ENCODE measurements around the gene NCOA5. TPM values are rescaled to one million over a fixed set of nuclear protein-coding genes. Genes with fewer than 3 reads are reported as not detected.

Gene NCOA5
- total RNA-seq, 1 donor from 2014 or later, result 34.9 TPM

GRCh38 chr20:46013829-46014516 is 75.8 kb downstream of the NCOA5 start:
- H3K4me3 Mint-ChIP-seq (ENCODE audit: unreplicated experiment), result no peak overlapping the region
- peak; percentile 75 for DNase-seq (ENCODE audit: low spot score)
- H3K36me3 Mint-ChIP-seq (ENCODE audit: low read depth, unreplicated experiment), result peaks cover 13% of the 10 kb centered on the region
- peaks cover 11% of the 10 kb centered on the region for H3K4me1 Mint-ChIP-seq (ENCODE audit: unreplicated experiment)
- no peaks in the 10 kb centered on the region for H3K9me3 Mint-ChIP-seq (ENCODE audit: unreplicated experiment)
- peak; percentile 98 for TF ChIP-seq CTCF (IDR thresholded peaks at IDR 0.05; ENCODE audit: unreplicated experiment)
- peaks cover 19% of the 10 kb centered on the region for H3K27me3 Mint-ChIP-seq (ENCODE audit: unreplicated experiment)
- peak overlapping the region; percentile 44 for H3K27ac Mint-ChIP-seq (ENCODE audit: unreplicated experiment)

GRCh38 chr20:46013322-46013828 is 76.4 kb downstream of the NCOA5 start:
- Mint-ChIP-seq H3K9me3 (ENCODE audit: unreplicated experiment) (no peaks in the 10 kb centered on the region), H3K4me1 (ENCODE audit: unreplicated experiment) (peaks cover 17% of the 10 kb centered on the region), H3K4me3 (ENCODE audit: unreplicated experiment) (no peak overlapping the region), H3K27ac (ENCODE audit: unreplicated experiment) (peak overlapping the region; percentile 42), H3K27me3 (ENCODE audit: unreplicated experiment) (peaks cover 19% of the 10 kb centered on the region), H3K36me3 (ENCODE audit: low read depth, unreplicated experiment) (peaks cover 13% of the 10 kb centered on the region)
- no peak for DNase-seq (ENCODE audit: low spot score)
- TF ChIP-seq CTCF (IDR thresholded peaks at IDR 0.05; ENCODE audit: unreplicated experiment), result no peak

DNA sequence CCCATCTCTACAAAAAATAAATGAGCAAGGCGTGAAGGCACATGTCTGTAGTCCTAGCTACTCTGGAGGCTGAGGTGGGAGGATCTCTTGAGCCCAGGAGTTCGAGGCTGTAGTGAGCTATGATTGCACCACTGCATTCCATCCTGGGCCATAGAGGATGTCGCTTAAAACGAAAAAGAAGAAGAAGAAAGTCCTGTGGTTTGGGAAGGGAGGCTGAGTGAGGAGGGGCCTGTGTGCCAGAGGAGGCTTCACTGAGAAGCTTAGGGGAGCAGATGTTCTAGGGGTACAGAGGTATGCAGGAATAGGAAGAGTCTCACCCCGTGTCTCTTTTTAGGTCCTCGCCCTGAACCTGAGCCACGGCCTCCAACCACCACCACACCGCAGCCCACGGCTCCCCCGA is 76.8 kb downstream of the NCOA5 start:
- peaks cover 13% of the 10 kb centered on the region for H3K36me3 Mint-ChIP-seq (ENCODE audit: low read depth, unreplicated experiment)
- H3K4me1 Mint-ChIP-seq (ENCODE audit: unreplicated experiment), result peaks cover 21% of the 10 kb centered on the region
- H3K4me3 Mint-ChIP-seq (ENCODE audit: unreplicated experiment), result no peak overlapping the region
- DNase-seq (ENCODE audit: low spot score), result no peak
- peak overlapping the region; percentile 42 for H3K27ac Mint-ChIP-seq (ENCODE audit: unreplicated experiment)
- no peak for TF ChIP-seq CTCF (IDR thresholded peaks at IDR 0.05; ENCODE audit: unreplicated experiment)
- H3K27me3 Mint-ChIP-seq (ENCODE audit: unreplicated experiment), result peaks cover 19% of the 10 kb centered on the region
- H3K9me3 Mint-ChIP-seq (ENCODE audit: unreplicated experiment), result no peaks in the 10 kb centered on the region

DNA sequence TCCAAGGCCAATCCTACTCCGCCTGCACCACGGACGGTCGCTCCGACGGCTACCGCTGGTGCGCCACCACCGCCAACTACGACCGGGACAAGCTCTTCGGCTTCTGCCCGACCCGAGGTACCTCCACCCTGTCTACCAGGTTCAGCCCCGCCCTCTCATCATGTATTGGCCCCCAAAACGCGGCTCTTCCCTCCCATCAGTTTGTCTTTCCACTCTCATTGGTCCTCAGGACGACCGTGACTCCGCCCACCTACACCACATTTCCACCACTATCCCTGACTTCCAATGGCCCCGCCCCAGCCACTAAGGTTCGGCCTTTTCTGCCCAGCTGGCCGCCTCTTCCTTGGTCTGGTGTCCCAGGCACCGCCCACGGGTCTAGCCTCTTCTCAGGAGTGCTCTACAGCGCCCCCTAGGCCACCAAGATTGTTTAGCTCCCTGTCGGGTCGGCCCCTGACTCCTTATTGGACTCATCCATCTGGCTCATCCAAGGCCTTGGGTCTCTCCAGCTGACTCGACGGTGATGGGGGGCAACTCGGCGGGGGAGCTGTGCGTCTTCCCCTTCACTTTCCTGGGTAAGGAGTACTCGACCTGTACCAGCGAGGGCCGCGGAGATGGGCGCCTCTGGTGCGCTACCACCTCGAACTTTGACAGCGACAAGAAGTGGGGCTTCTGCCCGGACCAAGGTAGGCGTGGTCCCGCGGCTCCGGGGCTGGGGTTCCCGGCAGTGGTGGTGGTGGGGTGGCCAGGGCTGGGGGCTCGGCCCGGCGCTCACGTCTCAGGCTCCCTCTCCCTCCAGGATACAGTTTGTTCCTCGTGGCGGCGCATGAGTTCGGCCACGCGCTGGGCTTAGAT is 77.9 kb downstream of the NCOA5 start:
- Mint-ChIP-seq H3K27me3 (ENCODE audit: unreplicated experiment) (peaks cover 17% of the 10 kb centered on the region), H3K36me3 (ENCODE audit: low read depth, unreplicated experiment) (peaks cover 13% of the 10 kb centered on the region), H3K27ac (ENCODE audit: unreplicated experiment) (peak overlapping the region; percentile 36), H3K4me3 (ENCODE audit: unreplicated experiment) (peak overlapping the region; percentile 37), H3K9me3 (ENCODE audit: unreplicated experiment) (no peaks in the 10 kb centered on the region), H3K4me1 (ENCODE audit: unreplicated experiment) (peaks cover 25% of the 10 kb centered on the region)
- TF ChIP-seq CTCF (IDR thresholded peaks at IDR 0.05; ENCODE audit: unreplicated experiment), result no peak
- no peak for DNase-seq (ENCODE audit: low spot score)

Other genes starting within 250 kb of the NCOA5 start
- 25.3 TPM for gene ACOT8, start 232.6 kb downstream of the NCOA5 start, total RNA-seq (ENCODE audit: unreplicated experiment)
- gene ZSWIM3, start 232.3 kb downstream of the NCOA5 start, total RNA-seq (ENCODE audit: unreplicated experiment), result 6.7 TPM
- gene ZSWIM1, start 208.7 kb downstream of the NCOA5 start, total RNA-seq (ENCODE audit: unreplicated experiment), result 12.6 TPM
- gene SPATA25, start 202.3 kb downstream of the NCOA5 start, total RNA-seq (ENCODE audit: unreplicated experiment), result 0.62 TPM
- 3.6 TPM for gene NEURL2, start 198.8 kb downstream of the NCOA5 start, total RNA-seq (ENCODE audit: unreplicated experiment)
- gene CTSA, start 198.6 kb downstream of the NCOA5 start, total RNA-seq (ENCODE audit: unreplicated experiment), result 62.7 TPM
- gene PLTP, start 177.8 kb downstream of the NCOA5 start, total RNA-seq (ENCODE audit: unreplicated experiment), result 41.3 TPM
- 34.8 TPM for gene PCIF1, start 155.3 kb downstream of the NCOA5 start, total RNA-seq (ENCODE audit: unreplicated experiment)
- gene ZNF335, start 117.8 kb downstream of the NCOA5 start, total RNA-seq (ENCODE audit: unreplicated experiment), result 22.9 TPM
- 9.7 TPM for gene MMP9, start 81.1 kb downstream of the NCOA5 start, total RNA-seq (ENCODE audit: unreplicated experiment)
- gene SLC12A5, start 60.7 kb downstream of the NCOA5 start, total RNA-seq (ENCODE audit: unreplicated experiment), result 8.8 TPM
- 69.4 TPM for gene CD40, start 28.4 kb upstream of the NCOA5 start, total RNA-seq (ENCODE audit: unreplicated experiment)
- gene CDH22, start 218.5 kb upstream of the NCOA5 start, total RNA-seq (ENCODE audit: unreplicated experiment), result 1.3 TPM

Data from endothelial cell (in vitro differentiated cells).